Measurements from ENCODE around the gene H2BK1.

The H2BK1 gene

DNA sequence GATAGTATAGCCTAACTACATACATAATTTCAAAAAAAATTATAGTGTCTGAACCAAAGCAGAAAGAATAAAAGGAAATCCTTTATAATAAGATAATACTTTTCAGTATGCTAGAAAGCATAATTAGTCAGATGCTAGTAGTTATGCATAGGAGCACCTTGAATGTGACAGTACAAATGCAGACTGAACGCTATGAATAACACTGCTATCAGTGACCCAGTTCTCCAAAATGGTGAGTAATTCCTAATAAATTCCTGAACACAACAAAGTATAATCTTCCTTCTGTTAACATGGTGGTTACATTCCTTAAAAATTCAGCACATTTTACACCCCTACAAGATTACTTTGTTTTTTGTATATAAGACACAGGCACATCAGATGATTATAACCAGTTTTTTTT, 20.8 kb upstream of the H2BK1 start:
- DNase-seq = no peak

DNA sequence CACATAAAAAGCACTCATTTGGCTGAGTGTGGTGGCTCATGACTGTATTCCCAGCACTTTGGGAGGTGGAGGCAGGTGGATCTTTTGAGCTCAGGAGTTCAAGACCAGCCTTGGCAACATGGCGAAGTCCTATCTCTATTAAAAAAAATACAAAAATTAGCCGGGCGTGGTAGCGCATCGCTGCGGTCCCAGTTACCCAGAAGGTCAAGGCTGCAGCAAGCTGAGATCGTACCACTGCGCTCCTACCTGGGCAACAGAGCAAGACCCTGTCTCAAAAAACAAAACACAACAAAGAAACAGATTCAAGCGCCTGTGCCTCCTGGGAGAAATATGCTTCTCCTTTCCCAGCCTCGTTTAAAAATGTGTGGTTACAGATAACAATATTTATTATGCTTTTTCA, 19.0 kb upstream of the H2BK1 start:
- no peak for DNase-seq

DNA sequence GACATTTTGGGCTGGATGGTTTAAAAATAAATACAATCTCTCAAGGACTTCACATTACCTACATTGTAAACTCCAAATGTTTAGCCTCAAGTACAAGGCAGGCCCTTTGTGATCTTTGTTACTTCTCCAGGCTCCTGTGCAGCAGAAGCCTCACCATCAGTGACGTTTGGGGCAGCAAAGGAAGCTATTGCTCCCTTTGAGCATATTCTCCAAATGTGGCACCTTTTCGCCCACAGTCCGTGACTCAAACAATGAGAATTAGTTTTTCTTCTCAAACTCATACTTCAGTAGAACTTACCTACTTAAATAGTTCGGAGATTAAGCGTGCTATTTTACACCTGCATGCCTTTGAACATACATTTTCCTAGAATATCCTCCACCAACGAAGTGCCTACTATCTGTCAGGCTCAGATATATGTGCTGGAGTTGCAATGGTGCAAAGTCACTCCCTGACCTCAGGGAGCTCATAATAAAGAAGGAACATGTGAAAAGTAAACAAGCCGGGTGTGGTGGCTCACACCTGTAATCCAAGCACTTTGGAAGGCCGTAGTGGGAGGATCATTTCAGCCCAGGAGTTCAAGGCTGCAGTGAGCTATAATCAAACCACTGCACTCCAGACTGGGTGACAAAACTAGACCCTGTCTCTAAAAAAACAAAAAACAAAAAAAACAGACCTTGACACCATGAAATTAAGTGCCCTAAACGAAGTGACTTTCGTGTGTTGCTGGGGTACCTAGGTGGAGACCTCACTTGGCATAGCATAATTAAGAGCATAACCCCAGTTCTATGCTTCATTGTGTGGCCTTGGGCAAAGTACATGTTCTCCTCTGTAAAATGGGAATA, 18.0 kb upstream of the H2BK1 start:
- DNase-seq = no peak

GRCh38 chr7:151226875-151227782, 16.8 kb upstream of the H2BK1 start, which contains the start of gene ABCF2:
Gene ABCF2 (minus strand): TSS chr7:151227205. CDS start chr7:151226458, 747 bp downstream.
- DNase-seq = peak; percentile 97

DNA sequence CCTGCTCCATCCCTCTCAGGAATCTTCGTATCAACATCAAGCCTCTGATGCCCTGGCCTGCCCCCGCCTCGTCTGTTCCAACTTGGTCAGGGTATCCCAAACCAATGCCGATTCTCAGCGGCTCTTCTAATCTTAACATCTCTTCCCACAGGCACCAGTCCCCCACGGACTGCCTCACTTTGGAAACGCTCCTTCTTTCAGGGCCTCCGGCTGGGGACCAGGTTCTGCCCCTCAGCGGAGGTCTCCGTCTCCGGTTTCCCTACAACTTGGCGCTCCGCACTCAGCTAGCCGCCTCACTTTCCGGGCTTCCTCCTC, 16.2 kb upstream of the H2BK1 start:
- DNase-seq = no peak

- DNase-seq = no peak
Observed at GRCh38 chr7:151225948-151226510, 15.7 kb upstream of the H2BK1 start.

- no peak for DNase-seq
Observed at GRCh38 chr7:151223728-151224127, 13.4 kb upstream of the H2BK1 start.

DNA sequence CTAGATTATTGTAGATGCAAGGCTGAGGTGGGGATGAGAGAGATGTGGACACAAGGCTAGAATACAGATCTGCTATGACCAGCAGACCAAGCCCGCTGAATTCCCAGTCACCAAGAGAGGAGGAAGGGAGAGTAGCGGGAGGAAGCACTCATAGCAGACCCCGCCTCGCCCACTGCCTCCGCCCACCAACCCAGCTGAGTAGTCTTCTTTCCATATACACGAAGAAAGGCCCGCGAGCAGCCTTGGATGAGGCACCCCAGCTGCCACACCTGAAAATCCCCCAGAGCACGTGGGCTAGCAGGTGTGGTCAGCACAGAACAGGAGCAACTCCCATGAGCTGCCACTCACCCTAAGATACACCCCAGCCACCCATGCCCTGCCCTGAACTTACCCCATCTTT, 7.9 kb upstream of the H2BK1 start:
- DNase-seq = no peak

- no peak for DNase-seq
Observed at GRCh38 chr7:151215396-151215795, 5.1 kb upstream of the H2BK1 start.

DNA sequence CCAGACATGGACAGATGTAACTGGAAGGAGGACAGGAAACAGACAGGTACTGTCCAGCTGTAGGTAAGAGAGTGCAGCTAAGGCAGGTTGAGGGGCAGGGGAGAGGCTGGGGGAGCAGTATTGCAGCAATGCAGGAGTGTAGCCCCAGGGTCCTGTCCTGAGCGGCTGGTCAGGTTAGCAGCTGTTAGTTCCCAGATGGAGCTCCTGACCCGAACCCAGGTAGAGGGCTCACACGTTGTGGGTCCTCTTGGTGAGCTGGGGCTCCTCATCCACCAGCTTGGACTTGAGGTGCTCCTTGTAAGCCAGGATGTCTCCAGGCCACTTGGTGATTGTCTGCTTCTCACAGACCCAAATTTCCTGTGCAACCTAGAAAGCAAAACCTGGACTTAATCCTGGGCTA, 3.5 kb upstream of the H2BK1 start:
- no peak for DNase-seq

DNA sequence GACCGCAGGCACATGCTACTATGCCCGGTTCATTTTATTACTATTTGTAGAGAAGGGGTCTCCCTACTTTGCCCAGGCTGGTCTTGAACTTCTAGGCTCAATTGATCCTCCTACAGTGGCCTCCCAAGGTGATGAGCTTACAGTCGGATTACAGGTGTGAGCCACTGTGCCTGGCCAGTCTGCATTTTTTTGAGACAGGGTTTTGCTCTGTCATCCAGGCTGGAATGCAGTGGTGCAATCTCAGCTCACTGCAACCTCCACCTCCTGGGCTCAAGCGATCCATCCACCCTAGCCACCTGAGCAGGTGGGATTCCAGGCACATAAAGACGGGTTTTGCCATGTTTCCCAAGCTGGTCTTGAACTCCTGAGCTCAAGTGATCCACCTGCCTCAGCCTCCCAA, 2.3 kb upstream of the H2BK1 start:
- DNase-seq = no peak

GRCh38 chr7:151211155-151211772, 976 bp upstream of the H2BK1 start:
- no peak for DNase-seq

DNA sequence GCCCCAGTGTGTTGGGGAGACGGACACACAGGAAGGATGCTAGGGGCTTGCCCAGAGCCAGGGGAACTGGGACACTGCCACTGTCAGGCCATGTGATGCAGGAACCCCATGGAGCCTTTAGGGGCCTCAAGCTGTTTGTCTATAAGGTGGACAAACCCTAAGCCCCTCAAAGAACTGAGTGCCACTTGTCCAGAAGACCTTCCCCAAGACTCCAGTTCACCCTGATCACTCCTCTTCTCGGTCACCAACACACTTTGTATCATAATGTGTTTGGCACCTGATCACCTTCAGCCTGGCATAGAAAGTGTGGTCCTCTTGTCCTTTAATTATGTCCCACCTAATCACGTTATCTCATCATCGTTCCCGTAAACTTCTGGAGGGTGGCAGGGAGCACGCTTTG, 700 bp downstream of the H2BK1 start:
- DNase-seq = no peak

- DNase-seq = no peak
Observed at GRCh38 chr7:151208253-151208862, 1.9 kb downstream of the H2BK1 start.

- DNase-seq = no peak
Observed at GRCh38 chr7:151207804-151208203, 2.5 kb downstream of the H2BK1 start.

- no peak for DNase-seq
Observed at GRCh38 chr7:151207315-151207714, 3.0 kb downstream of the H2BK1 start.

GRCh38 chr7:151206914-151207313, 3.4 kb downstream of the H2BK1 start:
- DNase-seq = no peak

- DNase-seq = no peak
Observed at GRCh38 chr7:151205730-151206129, 4.6 kb downstream of the H2BK1 start.

GRCh38 chr7:151204383-151205032, 5.8 kb downstream of the H2BK1 start:
- no peak for DNase-seq

GRCh38 chr7:151202836-151203235, 7.5 kb downstream of the H2BK1 start:
- no peak for DNase-seq

- DNase-seq = no peak
Observed at GRCh38 chr7:151201751-151202150, 8.5 kb downstream of the H2BK1 start.

GRCh38 chr7:151201344-151201743, 8.9 kb downstream of the H2BK1 start:
- no peak for DNase-seq
